Adrenal gland (tissue), 5 donors: Measurements from ENCODE around the gene TSHB.

Experiments
- POLR2A ChIP-seq, 2 donors: fragments of 450-650 bp; IDR thresholded peaks; one replicate each; pipeline ENCODE4 v1.6.1; 2017; ENCODE audit warnings: antibody characterized with exemption in 2 of 2, mild to moderate bottlenecking in 2 of 2, moderate library complexity in 1 of 2
- TF ChIP-seq, protein P1 (sequence below), 6 experiments: fragments of 450-650 bp in 4 of 6; fragments of 200-600 bp in 2 of 6; sonication (generic) in 1 of 6; IDR thresholded peaks; 1 replicate in 5 of 6; 2 replicates in 1 of 6; pipeline versions ENCODE4 v1.5.1 to v1.8.0; 2016 to 2021; ENCODE audit warnings: antibody characterized with exemption in 6 of 6, mild to moderate bottlenecking in 2 of 6, moderate library complexity in 1 of 6
- donor health status: DM: no; HTN: no; CAD: no.

GRCh38 chr1:115056395-115056798 lies 26.8 kb downstream of the TSHB start:
- TF ChIP-seq, protein P1, sequence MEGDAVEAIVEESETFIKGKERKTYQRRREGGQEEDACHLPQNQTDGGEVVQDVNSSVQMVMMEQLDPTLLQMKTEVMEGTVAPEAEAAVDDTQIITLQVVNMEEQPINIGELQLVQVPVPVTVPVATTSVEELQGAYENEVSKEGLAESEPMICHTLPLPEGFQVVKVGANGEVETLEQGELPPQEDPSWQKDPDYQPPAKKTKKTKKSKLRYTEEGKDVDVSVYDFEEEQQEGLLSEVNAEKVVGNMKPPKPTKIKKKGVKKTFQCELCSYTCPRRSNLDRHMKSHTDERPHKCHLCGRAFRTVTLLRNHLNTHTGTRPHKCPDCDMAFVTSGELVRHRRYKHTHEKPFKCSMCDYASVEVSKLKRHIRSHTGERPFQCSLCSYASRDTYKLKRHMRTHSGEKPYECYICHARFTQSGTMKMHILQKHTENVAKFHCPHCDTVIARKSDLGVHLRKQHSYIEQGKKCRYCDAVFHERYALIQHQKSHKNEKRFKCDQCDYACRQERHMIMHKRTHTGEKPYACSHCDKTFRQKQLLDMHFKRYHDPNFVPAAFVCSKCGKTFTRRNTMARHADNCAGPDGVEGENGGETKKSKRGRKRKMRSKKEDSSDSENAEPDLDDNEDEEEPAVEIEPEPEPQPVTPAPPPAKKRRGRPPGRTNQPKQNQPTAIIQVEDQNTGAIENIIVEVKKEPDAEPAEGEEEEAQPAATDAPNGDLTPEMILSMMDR (IDR thresholded peaks at IDR 0.05), result no peak
- TF ChIP-seq POLR2A (IDR thresholded peaks at IDR 0.05), result no peak
